Gastroesophageal sphincter (tissue), 4 donors: Measurements from ENCODE around the gene TRHDE. TPM values are rescaled to one million over a fixed set of nuclear protein-coding genes. Genes with fewer than 3 reads are reported as not detected.

Source experiments
- ATAC-seq: fragments of 150-250 bp; one replicate; pipeline ENCODE4 v1.9.1; 2016; ENCODE audit warnings: mild to moderate bottlenecking, moderate library complexity
- H3K27ac ChIP-seq, 4 donors: fragments of 200-600 bp; sonication (generic) in 3 of 4; 1 replicate in 3 of 4; 2 replicates in 1 of 4; pipeline ENCODE4 v1.5.1; 2016 to 2019
- H3K27me3 ChIP-seq: fragments of 200-600 bp; sonication (generic); one replicate; pipeline ENCODE4 v1.5.1; 2019
- H3K36me3 ChIP-seq, 2 donors: fragments of 200-600 bp; sonication (generic); one replicate each; pipeline ENCODE4 v1.5.1; 2019; ENCODE audit warnings: control low read depth in 1 of 2
- H3K4me1 ChIP-seq, 3 donors: fragments of 200-600 bp; sonication (generic); 1 replicate in 2 of 3; 2 replicates in 1 of 3; pipeline ENCODE4 v1.5.1; 2016 to 2019; ENCODE audit warnings: control low read depth in 2 of 3
- H3K4me3 ChIP-seq, 2 donors: fragments of 200-600 bp; sonication (generic); one replicate each; pipeline ENCODE4 v1.5.1; 2019; ENCODE audit warnings: mild to moderate bottlenecking in 1 of 2, moderate library complexity in 1 of 2
- H3K9me3 ChIP-seq, 3 donors: fragments of 200-600 bp; sonication (generic); one replicate each; pipeline ENCODE4 v1.5.1; 2017 to 2019; ENCODE audit warnings: control low read depth in 2 of 3
- CTCF ChIP-seq, 4 experiments: fragments of 200-600 bp in 2 of 4; fragments of 450-650 bp in 2 of 4; sonication (generic) in 1 of 4; IDR thresholded peaks; one replicate each; pipeline ENCODE4 v1.5.1; 2017 to 2019; ENCODE audit warnings: antibody characterized with exemption in 4 of 4, mild to moderate bottlenecking in 2 of 4, moderate library complexity in 2 of 4
- EP300 ChIP-seq: sonication (generic); formaldehyde crosslinking; IDR thresholded peaks from one replicate; pipeline ENCODE4 v1.6.1; 2017; ENCODE audit warnings: antibody characterized with exemption, mild to moderate bottlenecking
- POLR2A ChIP-seq, 2 donors: fragments of 450-650 bp; IDR thresholded peaks; one replicate each; pipeline ENCODE4 v1.6.1; 2017; ENCODE audit warnings: antibody characterized with exemption in 2 of 2, mild to moderate bottlenecking in 2 of 2, moderate library complexity in 1 of 2
- POLR2AphosphoS5 ChIP-seq: sonication (generic); formaldehyde crosslinking; IDR thresholded peaks from one replicate; pipeline ENCODE4 v1.6.1; 2017; ENCODE audit warnings: antibody characterized with exemption
- WGBS, 2 donors: methylation state at CpG; one replicate each; pipeline ENCODE4 v1.1.5; 2018; ENCODE audit warnings: low coverage in 1 of 2; 5-methylcytosine and 5-hydroxymethylcytosine counted together
- total RNA-seq, 4 donors: library from RNA; depleted of rRNA; stranded (reverse); fragments of >200 nt; gene quantifications; one replicate each; pipeline ENCODE4 v1.1.0, GENCODE V29; 2016

Gene TRHDE
- total RNA-seq, 4 donors from 2014 or later: 0.74 to 2.3 (median 1.0) TPM

- Histone ChIP-seq H3K27me3 (no peaks in the 10 kb centered on the region), H3K27ac (no peak overlapping the region), H3K9me3 (no peaks in the 10 kb centered on the region), H3K36me3 (no peaks in the 10 kb centered on the region), H3K4me1 (no peaks in the 10 kb centered on the region), H3K4me3 (no peak overlapping the region)
- TF ChIP-seq POLR2AphosphoS5 (no peak), POLR2A (IDR thresholded peaks at IDR 0.05) (no peak), EP300 (no peak)
- no peak for ATAC-seq
- 19% methylated on average over 3 of the region's 3 CpGs for WGBS, 2 donors
These were observed 251.6 kb downstream of the TRHDE start for GRCh38 chr12:72523754-72524153.

GRCh38 chr12:72535212-72535990 lies 263.2 kb downstream of the TRHDE start:
- no peak overlapping the region for H3K4me3 ChIP-seq
- H3K36me3 ChIP-seq: no peaks in the 10 kb centered on the region
- no peaks in the 10 kb centered on the region for H3K4me1 ChIP-seq
- no peaks in the 10 kb centered on the region for H3K27me3 ChIP-seq
- no peak for ATAC-seq
- no peak overlapping the region for H3K27ac ChIP-seq
- H3K9me3 ChIP-seq: no peaks in the 10 kb centered on the region
- TF ChIP-seq CTCF (IDR thresholded peaks at IDR 0.05) (no peak), POLR2A (IDR thresholded peaks at IDR 0.05) (no peak), EP300 (no peak), POLR2AphosphoS5 (no peak)
- 100% methylated on average over 1 of the region's 1 CpG for WGBS, 2 donors

GRCh38 chr12:72540811-72541210 lies 268.6 kb downstream of the TRHDE start:
- ATAC-seq: no peak
- Histone ChIP-seq H3K9me3 (no peaks in the 10 kb centered on the region), H3K27ac (no peak overlapping the region), H3K4me1 (no peaks in the 10 kb centered on the region), H3K4me3 (no peak overlapping the region), H3K27me3 (no peaks in the 10 kb centered on the region), H3K36me3 (no peaks in the 10 kb centered on the region)
- TF ChIP-seq POLR2A (IDR thresholded peaks at IDR 0.05) (no peak), CTCF (IDR thresholded peaks at IDR 0.05) (no peak), EP300 (no peak), POLR2AphosphoS5 (no peak)
- WGBS, 2 donors: 27 to 43% methylated on average over 1 of the region's 1 CpG

- TF ChIP-seq POLR2A (IDR thresholded peaks at IDR 0.05) (no peak), POLR2AphosphoS5 (no peak), CTCF (IDR thresholded peaks at IDR 0.05) (no peak), EP300 (no peak)
- ATAC-seq: no peak
- no peaks in the 10 kb centered on the region for H3K9me3 ChIP-seq
- no peaks in the 10 kb centered on the region for H3K36me3 ChIP-seq
- 25 to 64% methylated on average over 2 of the region's 2 CpGs for WGBS, 2 donors
- no peaks in the 10 kb centered on the region for H3K27me3 ChIP-seq
- H3K27ac ChIP-seq: no peak overlapping the region
- H3K4me3 ChIP-seq: no peak overlapping the region
- no peaks in the 10 kb centered on the region for H3K4me1 ChIP-seq
These were observed 271.8 kb downstream of the TRHDE start for GRCh38 chr12:72543777-72544467.

DNA sequence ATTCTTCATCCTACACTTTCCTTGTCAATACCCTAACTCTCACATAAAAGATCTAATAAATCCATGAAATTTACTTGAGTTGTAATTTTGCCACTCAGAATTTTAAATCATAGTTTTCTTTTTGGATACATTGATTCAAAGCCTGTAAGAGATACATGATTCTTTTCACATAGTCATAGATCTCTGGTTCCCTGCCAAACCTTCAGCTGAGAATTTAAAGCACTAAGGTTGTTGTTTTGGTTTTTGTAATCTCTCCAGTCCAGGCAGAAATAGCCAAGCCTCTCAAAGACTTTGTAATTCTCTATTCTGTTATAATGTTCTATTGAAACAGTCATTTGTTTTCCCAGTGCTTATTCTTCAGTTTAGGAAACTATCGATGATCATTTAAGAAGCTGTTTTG lies 273.9 kb downstream of the TRHDE start:
- Histone ChIP-seq H3K27ac (no peak overlapping the region), H3K27me3 (no peaks in the 10 kb centered on the region), H3K4me3 (no peak overlapping the region), H3K9me3 (no peaks in the 10 kb centered on the region), H3K4me1 (no peaks in the 10 kb centered on the region), H3K36me3 (no peaks in the 10 kb centered on the region)
- 22 to 29% methylated on average over 1 of the region's 1 CpG for WGBS, 2 donors
- no peak for ATAC-seq
- no peak for TF ChIP-seq EP300
- TF ChIP-seq POLR2A (IDR thresholded peaks at IDR 0.05): no peak
- no peak for TF ChIP-seq CTCF (IDR thresholded peaks at IDR 0.05)
- TF ChIP-seq POLR2AphosphoS5: no peak
